ENCODE measurements around the gene ELF4.

GRCh38 chrX:130066975-130067615, 43.2 kb downstream of the ELF4 start:
- no peak for TF ChIP-seq CTCF (IDR thresholded peaks at IDR 0.05; ENCODE audit: insufficient read depth, low read depth, low read length)
- no peak for TF ChIP-seq EZH2 (IDR thresholded peaks at IDR 0.05; ENCODE audit: insufficient read depth, low read length)
